Measurements from ENCODE around the gene SLA2.
"Not testable (repeated sequence)": the region's sequence is repeated elsewhere in the genome, so short reads cannot be mapped to it uniquely, and the experiment has no call there.

SLA2 gene

GRCh38 chr20:36645998-36646397, at the start of gene SLA2:
Gene SLA2, minus strand, starts transcription at chr20:36646196. Its CDS starts 4,861 bp downstream, at chr20:36641335.
- DNase-seq (ENCODE audit: low read depth) = peak; percentile 42

GRCh38 chr20:36695467-36695866, 49.5 kb upstream of the SLA2 start:
- DNase-seq (ENCODE audit: low read depth) = not testable (repeated sequence)

- DNase-seq (ENCODE audit: low read depth) = no peak
Observed at GRCh38 chr20:36688630-36689029, 42.6 kb upstream of the SLA2 start.

GRCh38 chr20:36687850-36688249, 41.9 kb upstream of the SLA2 start:
- no peak for DNase-seq (ENCODE audit: low read depth)

GRCh38 chr20:36686944-36687343, 40.9 kb upstream of the SLA2 start:
- no peak for DNase-seq (ENCODE audit: low read depth)

- DNase-seq (ENCODE audit: low read depth) = no peak
Observed at GRCh38 chr20:36686504-36686903, 40.5 kb upstream of the SLA2 start.

- DNase-seq (ENCODE audit: low read depth) = no peak
Observed at GRCh38 chr20:36684747-36685146, 38.8 kb upstream of the SLA2 start.

GRCh38 chr20:36682311-36682710, 36.3 kb upstream of the SLA2 start:
- DNase-seq (ENCODE audit: low read depth) = no peak

- DNase-seq (ENCODE audit: low read depth) = no peak
Observed at GRCh38 chr20:36677422-36677771, 31.4 kb upstream of the SLA2 start.

GRCh38 chr20:36676701-36677421, 30.9 kb upstream of the SLA2 start:
- DNase-seq (ENCODE audit: low read depth) = no peak

- not testable (repeated sequence) for DNase-seq (ENCODE audit: low read depth)
Observed at GRCh38 chr20:36675545-36675944, 29.5 kb upstream of the SLA2 start.

GRCh38 chr20:36672991-36673390, 27.0 kb upstream of the SLA2 start:
- DNase-seq (ENCODE audit: low read depth) = no peak

GRCh38 chr20:36670665-36671357, 24.8 kb upstream of the SLA2 start:
- DNase-seq (ENCODE audit: low read depth) = no peak

GRCh38 chr20:36666181-36666740, 20.3 kb upstream of the SLA2 start:
- DNase-seq (ENCODE audit: low read depth) = no peak

- no peak for DNase-seq (ENCODE audit: low read depth)
Observed at GRCh38 chr20:36663031-36663430, 17.0 kb upstream of the SLA2 start.

GRCh38 chr20:36658300-36658699, 12.3 kb upstream of the SLA2 start:
- no peak for DNase-seq (ENCODE audit: low read depth)

GRCh38 chr20:36656733-36657132, 10.7 kb upstream of the SLA2 start:
- no peak for DNase-seq (ENCODE audit: low read depth)

- no peak for DNase-seq (ENCODE audit: low read depth)
Observed at GRCh38 chr20:36655004-36655403, 9.0 kb upstream of the SLA2 start.

- no peak for DNase-seq (ENCODE audit: low read depth)
Observed at GRCh38 chr20:36654506-36654905, 8.5 kb upstream of the SLA2 start.

GRCh38 chr20:36653456-36653855, 7.5 kb upstream of the SLA2 start:
- no peak for DNase-seq (ENCODE audit: low read depth)

GRCh38 chr20:36647196-36648121, 1.5 kb upstream of the SLA2 start:
- DNase-seq (ENCODE audit: low read depth) = no peak

- DNase-seq (ENCODE audit: low read depth) = no peak
Observed at GRCh38 chr20:36646678-36647077, 682 bp upstream of the SLA2 start.

All from stimulated activated CD8-positive, alpha-beta memory T cell treated with anti-CD3 and anti-CD28 coated beads, Interleukin-12 subunit alpha, Interleukin-12 subunit beta, amount 100 ng/mL, for 1 hour (primary cell).